Astrocyte (in vitro differentiated cells and primary cell): ENCODE data around the gene NECTIN4.

ENCODE experiments used
- CTCF ChIP-seq: IDR thresholded peaks from 2 replicates; pipeline ENCODE4 v1.5.1; 2011; ENCODE audit warnings: low read depth, mild to moderate bottlenecking, inconsistent platforms, low read length, moderate library complexity; ENCODE audit not compliant: insufficient read depth
- EZH2 ChIP-seq: IDR thresholded peaks from 2 replicates; pipeline ENCODE4 v1.6.1; 2012; ENCODE audit warnings: mild to moderate bottlenecking, low read length, inconsistent platforms; ENCODE audit not compliant: insufficient read depth

GRCh38 chr1:161132410-161133219 is 43.3 kb upstream of the NECTIN4 start, which contains the start of gene DEDD:
- no peak for TF ChIP-seq CTCF
- no peak for TF ChIP-seq EZH2
